Tibial artery (tissue), 4 donors: ENCODE results near the gene HORMAD2.
"Not testable (repeated sequence)": the region's sequence is repeated elsewhere in the genome, so short reads cannot be mapped to it uniquely, and the experiment has no call there.

Experiments
- DNase-seq, 2 donors: peaks; one replicate each; pipeline ENCODE4 v3.0.0-alpha.2; 2019
- H3K27ac ChIP-seq, 2 donors: fragments of 200-600 bp; sonication (generic) in 1 of 2; 1 replicate in 1 of 2; 2 replicates in 1 of 2; pipeline ENCODE4 v1.5.1; 2018 to 2019; ENCODE audit warnings: mild to moderate bottlenecking in 1 of 2
- H3K27me3 ChIP-seq, 2 donors: fragments of 200-600 bp; sonication (generic) in 1 of 2; one replicate each; pipeline versions ENCODE4 v1.5.1 to v1.6.0; 2016 to 2019
- H3K36me3 ChIP-seq, 3 donors: fragments of 200-600 bp; sonication (generic) in 2 of 3; one replicate each; pipeline ENCODE4 v1.5.1; 2016 to 2019; ENCODE audit warnings: mild to moderate bottlenecking in 2 of 3
- H3K4me1 ChIP-seq, 4 donors: fragments of 200-600 bp; sonication (generic) in 2 of 4; 1 replicate in 3 of 4; 2 replicates in 1 of 4; pipeline ENCODE4 v1.5.1; 2016 to 2019
- H3K4me3 ChIP-seq, 2 donors: fragments of 200-600 bp; sonication (generic) in 1 of 2; 1 replicate in 1 of 2; 2 replicates in 1 of 2; pipeline ENCODE4 v1.5.1; 2018 to 2019; ENCODE audit warnings: mild to moderate bottlenecking in 2 of 2
- H3K9me3 ChIP-seq, 3 donors: fragments of 200-600 bp; sonication (generic) in 1 of 3; one replicate each; pipeline ENCODE4 v1.5.1; 2016 to 2019
- CTCF ChIP-seq, 2 experiments: fragments of 200-600 bp in 1 of 2; fragments of 450-650 bp in 1 of 2; IDR thresholded peaks; one replicate each; pipeline ENCODE4 v1.5.1; 2017 to 2019; ENCODE audit warnings: antibody characterized with exemption in 2 of 2, mild to moderate bottlenecking in 1 of 2, moderate library complexity in 1 of 2
- intact Hi-C: fragments of 100-400 bp; cut with DNase I; formaldehyde crosslinking; loops from one replicate; pipeline ENCODE4 v1.15.0; 2023; ENCODE audit warnings: low total_unique reads

HORMAD2 gene

GRCh38 chr22:30092686-30093085, 12.4 kb downstream of the HORMAD2 start:
- H3K27me3 ChIP-seq = peaks cover 0 to 17% of the 10 kb centered on the region in 2 donors
- no peaks in the 10 kb centered on the region for H3K4me1 ChIP-seq
- no peaks in the 10 kb centered on the region for H3K36me3 ChIP-seq
- no peak for DNase-seq
- TF ChIP-seq CTCF (IDR thresholded peaks at IDR 0.05) = no peak
- peaks cover 0 to 6% (median 0%) of the 10 kb centered on the region in 3 donors for H3K9me3 ChIP-seq
- no peak overlapping the region for H3K4me3 ChIP-seq
- intact Hi-C loops = no loop called here
- H3K27ac ChIP-seq = no peak overlapping the region

GRCh38 chr22:30094804-30095203, 14.5 kb downstream of the HORMAD2 start:
- intact Hi-C loops = no loop called here
- no peak for TF ChIP-seq CTCF (IDR thresholded peaks at IDR 0.05)
- H3K36me3 ChIP-seq = no peaks in the 10 kb centered on the region
- DNase-seq = no peak
- H3K27ac ChIP-seq = no peak overlapping the region
- H3K27me3 ChIP-seq = peaks cover 0 to 26% of the 10 kb centered on the region in 2 donors
- H3K4me3 ChIP-seq = no peak overlapping the region
- H3K9me3 ChIP-seq = peaks cover 0 to 6% (median 0%) of the 10 kb centered on the region in 3 donors
- H3K4me1 ChIP-seq = no peaks in the 10 kb centered on the region

GRCh38 chr22:30097861-30098260, 17.6 kb downstream of the HORMAD2 start:
- Histone ChIP-seq H3K4me1 (no peaks in the 10 kb centered on the region), H3K27me3 (peaks cover 0 to 31% of the 10 kb centered on the region in 2 donors), H3K9me3 (peaks cover 0 to 2% (median 0%) of the 10 kb centered on the region in 3 donors), H3K27ac (no peak overlapping the region), H3K4me3 (no peak overlapping the region), H3K36me3 (no peaks in the 10 kb centered on the region)
- no peak for DNase-seq
- TF ChIP-seq CTCF (IDR thresholded peaks at IDR 0.05) = no peak
- intact Hi-C loops = no loop called here

GRCh38 chr22:30100770-30101169, 20.5 kb downstream of the HORMAD2 start:
- H3K4me3 ChIP-seq, H3K27ac ChIP-seq, DNase-seq, intact Hi-C loops, H3K36me3 ChIP-seq, H3K4me1 ChIP-seq, H3K9me3 ChIP-seq: not testable (repeated sequence)
- peaks cover 0 to 36% of the 10 kb centered on the region in 2 donors for H3K27me3 ChIP-seq

- Histone ChIP-seq H3K36me3 (no peaks in the 10 kb centered on the region), H3K27me3 (peaks cover 0 to 28% of the 10 kb centered on the region in 2 donors), H3K27ac (no peak overlapping the region), H3K4me1 (no peaks in the 10 kb centered on the region), H3K9me3 (no peaks in the 10 kb centered on the region), H3K4me3 (no peak overlapping the region)
- intact Hi-C loops = loop anchor here (5.0 kb wide), 1 partner anchor 283 kb away; the partner anchor contains the start of gene RNF215
- no peak for TF ChIP-seq CTCF (IDR thresholded peaks at IDR 0.05)
- no peak for DNase-seq
Observed at GRCh38 chr22:30104501-30105156, 24.4 kb downstream of the HORMAD2 start.

GRCh38 chr22:30105483-30105882, 25.2 kb downstream of the HORMAD2 start:
- no peak for TF ChIP-seq CTCF (IDR thresholded peaks at IDR 0.05)
- DNase-seq = no peak
- Histone ChIP-seq H3K4me1 (no peaks in the 10 kb centered on the region), H3K27me3 (peaks cover 0 to 28% of the 10 kb centered on the region in 2 donors), H3K9me3 (no peaks in the 10 kb centered on the region), H3K27ac (no peak overlapping the region), H3K36me3 (no peaks in the 10 kb centered on the region), H3K4me3 (no peak overlapping the region)
- intact Hi-C loops = loop anchor here (5.0 kb wide), 1 partner anchor 282 kb away; the partner anchor contains the start of gene RNF215
